Lung (tissue), 12 donors: ENCODE results near the gene KCTD11. TPM values are rescaled to one million over a fixed set of nuclear protein-coding genes. Genes with fewer than 3 reads are reported as not detected.

Experiments used
- ATAC-seq: fragments of 200-7000 bp; cut with Tn5 transposase; one replicate; pipeline ENCODE4 v1.9.1; 2020; ENCODE audit warnings: moderate number of reproducible peaks; ENCODE audit not compliant: insufficient read depth, low FRiP score
- DNase-seq, 3 donors: peaks; one replicate each; pipeline ENCODE4 v3.0.0-alpha.2; 2013 to 2017
- H3K27ac ChIP-seq, 2 donors: one replicate each; pipeline ENCODE4 v1.5.1; 2013; ENCODE audit warnings: mild to moderate bottlenecking in 2 of 2, moderate library complexity in 2 of 2, control low read depth in 1 of 2, inconsistent platforms in 1 of 2, low read depth in 1 of 2, low read length in 1 of 2
- H3K27me3 ChIP-seq, 3 donors: one replicate each; pipeline ENCODE4 v1.5.1; 2013; ENCODE audit warnings: low read length in 2 of 3; ENCODE audit not compliant: control insufficient read depth in 3 of 3, insufficient read depth in 3 of 3
- H3K36me3 ChIP-seq, 4 donors: one replicate each; pipeline ENCODE4 v1.5.1; 2013; ENCODE audit warnings: low read length in 4 of 4, mild to moderate bottlenecking in 1 of 4, moderate library complexity in 1 of 4; ENCODE audit not compliant: control insufficient read depth in 4 of 4, insufficient read depth in 4 of 4
- H3K4me1 ChIP-seq, 5 donors: one replicate each; pipeline ENCODE4 v1.5.1; 2013; ENCODE audit warnings: low read length in 5 of 5, mild to moderate bottlenecking in 2 of 5, moderate library complexity in 1 of 5; ENCODE audit not compliant: control insufficient read depth in 5 of 5, insufficient read depth in 5 of 5
- H3K4me3 ChIP-seq: one replicate; pipeline ENCODE4 v1.5.1; 2013; ENCODE audit warnings: mild to moderate bottlenecking, control low read depth, moderate library complexity
- H3K9ac ChIP-seq, 2 donors: one replicate each; pipeline ENCODE4 v1.5.1; 2013; ENCODE audit warnings: low read length in 2 of 2, control low read depth in 1 of 2; ENCODE audit not compliant: insufficient read depth in 1 of 2
- H3K9me3 ChIP-seq, 4 donors: one replicate each; pipeline ENCODE4 v1.5.1; 2013; ENCODE audit warnings: low read length in 3 of 4, mild to moderate bottlenecking in 1 of 4, moderate library complexity in 1 of 4; ENCODE audit not compliant: control insufficient read depth in 4 of 4, insufficient read depth in 3 of 4
- WGBS, 2 donors: extraction: QIAGEN DNeasy Blood & Tissue Kit; methylation state at CpG; one replicate each; pipeline ENCODE4 v1.1.7; 2013; 5-methylcytosine and 5-hydroxymethylcytosine counted together
- polyA plus RNA-seq, 2 donors: library from polyadenylated mRNA; stranded (reverse); fragments of 200-250 nt; gene quantifications; one replicate each; pipeline ENCODE4 v1.2.1, GENCODE V29; 2013
- total RNA-seq, 2 donors: library from RNA; depleted of rRNA in 1 of 2; stranded (reverse); fragments of >200 nt in 1 of 2; gene quantifications; one replicate each; pipeline ENCODE4 v1.2.1, GENCODE V29; 2014 to 2021
- TF ChIP-seq, protein P1 (sequence below): IDR thresholded peaks from 2 replicates; pipeline ENCODE4 v1.5.1; 2012; ENCODE audit warnings: mild to moderate bottlenecking; ENCODE audit errors: control extremely low read depth, extremely low read depth
- donor health status: control.
- donor health status: control.
- donor health status: Bipolar disorder and iron deficiency.
- donor health status: healthy.
- donor health status: DM: yes; HTN: yes; CAD: no.

Gene KCTD11
- total and polyA plus RNA-seq, 4 donors = 5.9 to 14.9 (median 12.6) TPM

GRCh38 chr17:7383371-7383741 is 31.4 kb downstream of the KCTD11 start:
- H3K4me1 ChIP-seq = peaks cover 0 to 30% (median 15%) of the 10 kb centered on the region in 5 donors
- H3K9me3 ChIP-seq = no peaks in the 10 kb centered on the region
- H3K27me3 ChIP-seq = peaks cover 0 to 9% (median 0%) of the 10 kb centered on the region in 3 donors
- no peak overlapping the region for H3K4me3 ChIP-seq
- peaks cover 0 to 7% (median 3%) of the 10 kb centered on the region in 4 donors for H3K36me3 ChIP-seq
- DNase-seq (no peak), ATAC-seq (no peak)
- 86 to 91% methylated on average over 11 of the region's 11 CpGs for WGBS, 2 donors
- H3K27ac ChIP-seq = no peak overlapping the region
- no peak overlapping the region for H3K9ac ChIP-seq
- TF ChIP-seq, protein P1, sequence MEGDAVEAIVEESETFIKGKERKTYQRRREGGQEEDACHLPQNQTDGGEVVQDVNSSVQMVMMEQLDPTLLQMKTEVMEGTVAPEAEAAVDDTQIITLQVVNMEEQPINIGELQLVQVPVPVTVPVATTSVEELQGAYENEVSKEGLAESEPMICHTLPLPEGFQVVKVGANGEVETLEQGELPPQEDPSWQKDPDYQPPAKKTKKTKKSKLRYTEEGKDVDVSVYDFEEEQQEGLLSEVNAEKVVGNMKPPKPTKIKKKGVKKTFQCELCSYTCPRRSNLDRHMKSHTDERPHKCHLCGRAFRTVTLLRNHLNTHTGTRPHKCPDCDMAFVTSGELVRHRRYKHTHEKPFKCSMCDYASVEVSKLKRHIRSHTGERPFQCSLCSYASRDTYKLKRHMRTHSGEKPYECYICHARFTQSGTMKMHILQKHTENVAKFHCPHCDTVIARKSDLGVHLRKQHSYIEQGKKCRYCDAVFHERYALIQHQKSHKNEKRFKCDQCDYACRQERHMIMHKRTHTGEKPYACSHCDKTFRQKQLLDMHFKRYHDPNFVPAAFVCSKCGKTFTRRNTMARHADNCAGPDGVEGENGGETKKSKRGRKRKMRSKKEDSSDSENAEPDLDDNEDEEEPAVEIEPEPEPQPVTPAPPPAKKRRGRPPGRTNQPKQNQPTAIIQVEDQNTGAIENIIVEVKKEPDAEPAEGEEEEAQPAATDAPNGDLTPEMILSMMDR = no peak

DNA sequence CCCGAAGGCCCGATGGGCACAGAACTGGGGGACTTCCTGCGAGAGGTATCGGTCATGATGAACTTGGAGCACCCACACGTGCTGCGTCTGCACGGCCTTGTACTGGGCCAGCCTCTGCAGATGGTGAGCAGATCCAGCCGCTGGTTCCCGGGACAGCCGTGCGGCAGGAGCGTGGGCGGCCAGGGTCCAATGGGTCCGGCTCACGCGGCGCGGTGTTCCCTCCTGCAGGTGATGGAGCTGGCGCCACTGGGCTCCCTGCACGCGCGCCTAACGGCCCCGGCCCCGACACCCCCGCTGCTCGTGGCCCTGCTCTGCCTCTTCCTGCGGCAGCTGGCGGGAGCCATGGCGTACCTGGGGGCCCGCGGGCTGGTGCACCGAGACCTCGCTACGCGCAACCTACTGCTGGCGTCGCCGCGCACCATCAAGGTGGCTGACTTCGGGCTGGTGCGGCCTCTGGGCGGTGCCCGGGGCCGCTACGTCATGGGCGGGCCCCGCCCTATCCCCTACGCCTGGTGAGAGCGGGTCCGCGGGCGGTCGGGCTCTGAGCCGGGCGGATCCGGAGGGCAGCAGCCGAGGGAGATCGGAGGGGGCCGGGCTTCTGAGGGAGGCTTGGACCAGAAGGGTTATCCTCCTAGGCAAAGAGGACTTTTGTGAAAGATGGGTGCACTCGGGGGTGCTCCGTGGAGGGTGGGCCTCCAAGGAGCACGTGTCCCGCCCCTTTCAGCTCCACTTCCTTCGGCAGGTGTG is 32.0 kb downstream of the KCTD11 start:
- peak overlapping the region; percentile 11 for H3K4me3 ChIP-seq
- TF ChIP-seq, protein P1 = no peak
- peaks cover 0 to 13% (median 3%) of the 10 kb centered on the region in 4 donors for H3K36me3 ChIP-seq
- no peaks in the 10 kb centered on the region for H3K9me3 ChIP-seq
- H3K9ac ChIP-seq = no peak overlapping the region
- DNase-seq (peak; percentile 57 to 71 (median 69)), ATAC-seq (no peak)
- 11 to 28% methylated on average over 63 to 65 of the region's 65 CpGs for WGBS, 2 donors
- no peak overlapping the region for H3K27ac ChIP-seq
- H3K4me1 ChIP-seq = peaks cover 0 to 30% (median 15%) of the 10 kb centered on the region in 5 donors
- peaks cover 0 to 9% (median 0%) of the 10 kb centered on the region in 3 donors for H3K27me3 ChIP-seq

DNA sequence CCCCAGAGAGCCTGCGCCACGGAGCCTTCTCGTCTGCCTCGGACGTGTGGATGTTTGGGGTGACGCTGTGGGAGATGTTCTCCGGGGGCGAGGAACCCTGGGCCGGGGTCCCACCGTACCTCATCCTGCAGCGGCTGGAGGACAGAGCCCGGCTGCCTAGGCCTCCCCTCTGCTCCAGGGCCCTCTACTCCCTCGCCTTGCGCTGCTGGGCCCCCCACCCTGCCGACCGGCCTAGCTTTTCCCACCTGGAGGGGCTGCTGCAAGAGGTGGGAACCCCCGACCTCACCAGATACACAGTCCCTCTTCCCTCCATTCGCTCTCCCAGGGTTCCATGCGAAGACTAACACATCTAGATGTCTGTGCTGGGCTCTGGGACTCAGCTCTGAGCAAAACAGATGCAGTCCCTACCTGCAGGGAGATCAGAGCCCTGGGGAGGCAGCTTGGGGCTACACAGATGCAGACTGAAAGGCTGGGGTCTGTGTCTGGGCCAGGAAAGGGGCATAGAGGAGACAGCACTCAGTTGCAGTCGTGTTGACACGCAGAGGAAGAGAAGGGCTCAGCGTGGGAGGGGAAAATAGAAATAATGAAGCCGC is 32.6 kb downstream of the KCTD11 start:
- no peak for ATAC-seq
- peaks cover 0 to 30% (median 15%) of the 10 kb centered on the region in 5 donors for H3K4me1 ChIP-seq
- H3K4me3 ChIP-seq = no peak overlapping the region
- H3K27ac ChIP-seq = peak overlapping the region in 1 of 2 donors; percentile 35
- no peak overlapping the region for H3K9ac ChIP-seq
- peaks cover 0 to 9% (median 0%) of the 10 kb centered on the region in 3 donors for H3K27me3 ChIP-seq
- H3K36me3 ChIP-seq = peaks cover 0 to 18% (median 7%) of the 10 kb centered on the region in 4 donors
- no peaks in the 10 kb centered on the region for H3K9me3 ChIP-seq
- WGBS, 2 donors = 51 to 55% methylated on average over 23 of the region's 23 CpGs
- TF ChIP-seq, protein P1 = no peak
- no peak for DNase-seq
